ENCODE measurements around the gene LSM14A. TPM values are rescaled to one million over a fixed set of nuclear protein-coding genes. Genes with fewer than 3 reads are reported as not detected.

LSM14A gene
- total RNA-seq, 1 experiment from 2014 or later = 199 TPM

DNA sequence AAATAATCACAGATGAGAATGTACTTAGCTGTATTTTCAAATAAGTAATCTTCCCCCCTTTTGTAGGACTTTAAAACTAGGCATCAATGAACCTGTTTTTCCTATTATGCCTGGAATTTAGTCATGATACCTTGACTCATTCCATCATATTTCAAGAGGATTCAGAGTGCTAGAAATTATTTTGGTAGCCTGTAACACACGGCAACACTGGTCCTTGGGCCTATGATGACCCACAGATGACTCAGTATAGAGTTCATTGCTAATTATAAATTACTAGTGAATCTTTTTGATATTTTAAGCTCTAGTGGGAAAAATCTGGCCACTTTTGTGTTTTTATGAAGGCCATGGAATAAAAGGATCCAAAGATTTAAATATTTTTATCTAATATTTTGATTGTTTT, 56.0 kb downstream of the LSM14A start:
- peaks cover 20 to 63% (median 56%) of the 10 kb centered on the region in 3 experiments; a peak in 6 of 7 replicates for H3K36me3 Mint-ChIP-seq (ENCODE audit: insufficient read depth in 1 of 3, low read depth in 3 of 3)
- no peak for DNase-seq
- no peak overlapping the region for H2BK20ac ChIP-seq (ENCODE audit: low read depth, low read length, poor library complexity, severe bottlenecking)

More for the DNA sequence above, 56.0 kb downstream of the LSM14A start:
- Histone ChIP-seq H3K9ac (ENCODE audit: extremely low read depth, insufficient read length, low read length) (no peak overlapping the region), H3K79me1 (ENCODE audit: insufficient read depth, low read depth, low read length, poor library complexity, severe bottlenecking) (no peaks in the 10 kb centered on the region), H3K23ac (ENCODE audit: insufficient read length, low read depth, low read length) (no peak overlapping the region), H3K56ac (ENCODE audit: insufficient read length, low read depth, low read length) (no peak overlapping the region), H4K5ac (ENCODE audit: insufficient read length, low read depth, low read length) (no peak overlapping the region), H3K23me2 (ENCODE audit: insufficient read length, low read depth, low read length, poor library complexity, severe bottlenecking) (no peaks in the 10 kb centered on the region), H3K14ac (ENCODE audit: insufficient read depth, low read length) (no peak overlapping the region), H4K8ac (replicated peaks; ENCODE audit: insufficient read length, low read depth, low read length) (no peak overlapping the region), H3K79me2 (ENCODE audit: insufficient read depth, low read length) (no peaks in the 10 kb centered on the region), H3K9me3 (ENCODE audit: control insufficient read depth, low read depth, low read length) (no peaks in the 10 kb centered on the region), H3K4me1 (ENCODE audit: insufficient read depth, low read length) (peaks cover 13% of the 10 kb centered on the region; the same call in 1 of the 2 replicates), H3K4ac (ENCODE audit: low read depth, low read length) (no peak overlapping the region), H3K27ac (ENCODE audit: insufficient read length, low read depth, low read length) (no peak overlapping the region), H2AFZ (ENCODE audit: low read length) (no peak overlapping the region), H2BK5ac (ENCODE audit: insufficient read length, low read length) (no peak overlapping the region), H3K18ac (ENCODE audit: insufficient read length, low read depth, low read length) (no peak overlapping the region), H4K91ac (ENCODE audit: insufficient read length, low read depth, low read length) (no peak overlapping the region), H3K4me2 (ENCODE audit: insufficient read depth, insufficient read length, low read length) (no peak overlapping the region), H4K20me1 (ENCODE audit: control insufficient read depth, insufficient read depth, insufficient read length) (peaks cover under 1% of the 10 kb centered on the region), H2BK15ac (ENCODE audit: low read depth, low read length) (no peak overlapping the region), H3T11ph (ENCODE audit: low read length) (no peak overlapping the region), H2AK5ac (ENCODE audit: insufficient read length, low read length) (no peak overlapping the region), H3K27me3 (ENCODE audit: insufficient read depth, low read length) (no peaks in the 10 kb centered on the region), H2BK12ac (ENCODE audit: insufficient read length, low read depth, low read length) (no peak overlapping the region), H2BK120ac (ENCODE audit: low read depth, low read length, poor library complexity, severe bottlenecking) (no peak overlapping the region)
- H3K4me1 Mint-ChIP-seq = peaks cover 58% of the 10 kb centered on the region in 2 experiments
- no peak overlapping the region for H3K4me3 Mint-ChIP-seq
- no peaks in the 10 kb centered on the region for H3K27me3 Mint-ChIP-seq (ENCODE audit: low read depth)
- H3K9me3 Mint-ChIP-seq = no peaks in the 10 kb centered on the region
- TF ChIP-seq, protein P1, sequence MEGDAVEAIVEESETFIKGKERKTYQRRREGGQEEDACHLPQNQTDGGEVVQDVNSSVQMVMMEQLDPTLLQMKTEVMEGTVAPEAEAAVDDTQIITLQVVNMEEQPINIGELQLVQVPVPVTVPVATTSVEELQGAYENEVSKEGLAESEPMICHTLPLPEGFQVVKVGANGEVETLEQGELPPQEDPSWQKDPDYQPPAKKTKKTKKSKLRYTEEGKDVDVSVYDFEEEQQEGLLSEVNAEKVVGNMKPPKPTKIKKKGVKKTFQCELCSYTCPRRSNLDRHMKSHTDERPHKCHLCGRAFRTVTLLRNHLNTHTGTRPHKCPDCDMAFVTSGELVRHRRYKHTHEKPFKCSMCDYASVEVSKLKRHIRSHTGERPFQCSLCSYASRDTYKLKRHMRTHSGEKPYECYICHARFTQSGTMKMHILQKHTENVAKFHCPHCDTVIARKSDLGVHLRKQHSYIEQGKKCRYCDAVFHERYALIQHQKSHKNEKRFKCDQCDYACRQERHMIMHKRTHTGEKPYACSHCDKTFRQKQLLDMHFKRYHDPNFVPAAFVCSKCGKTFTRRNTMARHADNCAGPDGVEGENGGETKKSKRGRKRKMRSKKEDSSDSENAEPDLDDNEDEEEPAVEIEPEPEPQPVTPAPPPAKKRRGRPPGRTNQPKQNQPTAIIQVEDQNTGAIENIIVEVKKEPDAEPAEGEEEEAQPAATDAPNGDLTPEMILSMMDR (conservative IDR thresholded peaks at IDR 0.05) = no peak
- H3K27ac Mint-ChIP-seq = no peak overlapping the region
- WGBS (ENCODE audit: extremely low coverage, insufficient read length, low lambda C conversion rate) = no CpG with 5 or more reads among the region's 1 CpG

Measured in H9 (cell line).